BLaER1 (cell line): ENCODE data around the gene SNRPD2.
"Not testable (repeated sequence)": the region's sequence is repeated elsewhere in the genome, so short reads cannot be mapped to it uniquely, and the experiment has no call there.

Experiments used
- H3K27ac ChIP-seq: shearing (Covaris generic); formaldehyde crosslinking; 2 replicates; pipeline ENCODE4 v1.8.1; 2022
- H3K27me3 ChIP-seq: shearing (Covaris generic); formaldehyde crosslinking; 2 replicates; pipeline ENCODE4 v1.8.1; 2022
- H3K36me3 ChIP-seq: shearing (Covaris generic); formaldehyde crosslinking; 2 replicates; pipeline ENCODE4 v1.8.1; 2022
- H3K4me1 ChIP-seq: shearing (Covaris generic); formaldehyde crosslinking; 2 replicates; pipeline ENCODE4 v1.8.1; 2022
- H3K4me2 ChIP-seq: shearing (Covaris generic); formaldehyde crosslinking; 2 replicates; pipeline ENCODE4 v1.8.1; 2022
- H3K4me3 ChIP-seq: shearing (Covaris generic); formaldehyde crosslinking; 2 replicates; pipeline ENCODE4 v1.8.1; 2022
- H3K9ac ChIP-seq: shearing (Covaris generic); formaldehyde crosslinking; 2 replicates; pipeline ENCODE4 v1.8.1; 2022
- H3K9me3 ChIP-seq: shearing (Covaris generic); formaldehyde crosslinking; 2 replicates; pipeline ENCODE4 v1.8.1; 2022
- H4K20me1 ChIP-seq: shearing (Covaris generic); formaldehyde crosslinking; 2 replicates; pipeline ENCODE4 v1.8.1; 2022
- Cebpa-rat ChIP-seq: shearing (Covaris generic); IDR thresholded peaks from 2 replicates; pipeline ENCODE4 v1.8.1; 2022

The SNRPD2 gene

DNA sequence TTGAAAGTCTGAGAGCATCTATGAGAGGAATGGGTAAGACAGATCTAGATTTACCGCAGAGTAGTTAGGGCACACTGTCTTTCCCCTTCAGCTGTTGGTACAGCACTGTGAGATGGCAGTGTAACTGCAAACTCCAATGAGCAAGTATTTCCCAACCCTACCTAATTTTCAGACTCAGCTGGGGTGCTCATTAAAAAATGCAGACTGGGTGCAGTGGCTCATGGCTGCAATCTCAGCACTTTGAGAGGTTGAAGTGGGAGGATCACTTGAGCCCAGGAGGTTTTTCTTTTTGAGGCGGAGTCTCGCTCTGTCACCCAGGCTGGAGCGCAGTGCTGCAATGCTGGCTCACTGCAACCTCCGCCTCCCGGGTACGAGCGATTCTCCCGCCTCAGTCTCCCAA is 13.4 kb upstream of the SNRPD2 start:
- Histone ChIP-seq H3K4me3 (no peak overlapping the region), H3K9ac (no peak overlapping the region), H3K36me3 (peaks cover 57% of the 10 kb centered on the region), H4K20me1 (no peaks in the 10 kb centered on the region; the same call in 1 of the 2 replicates), H3K4me2 (no peak overlapping the region), H3K9me3 (no peaks in the 10 kb centered on the region), H3K27ac (no peak overlapping the region), H3K4me1 (peaks cover 23% of the 10 kb centered on the region), H3K27me3 (no peaks in the 10 kb centered on the region)
- TF ChIP-seq Cebpa-rat = no peak

DNA sequence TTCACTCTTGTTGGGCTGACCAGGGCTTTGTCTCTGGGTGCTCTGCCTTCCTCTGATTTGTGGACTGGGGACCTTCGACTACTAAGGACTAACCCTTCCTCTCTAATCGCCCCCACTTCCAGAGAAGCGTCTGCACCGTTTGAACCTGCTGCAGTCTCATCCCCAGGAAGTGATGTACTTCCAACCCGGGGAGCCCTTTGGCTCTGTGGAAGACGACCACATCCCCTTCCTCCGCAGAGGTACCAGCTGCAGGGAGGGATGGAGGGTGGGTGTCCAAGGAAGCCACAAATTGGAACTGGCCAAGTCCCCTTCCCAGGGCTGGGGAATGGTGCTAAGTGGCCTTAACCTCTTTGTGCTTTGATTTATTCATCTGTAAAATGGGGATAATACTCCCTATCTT is 9.9 kb upstream of the SNRPD2 start:
- no peaks in the 10 kb centered on the region for H3K27me3 ChIP-seq
- no peak overlapping the region for H3K4me2 ChIP-seq
- no peaks in the 10 kb centered on the region for H3K9me3 ChIP-seq
- no peak overlapping the region for H3K4me3 ChIP-seq
- no peaks in the 10 kb centered on the region for H4K20me1 ChIP-seq
- H3K9ac ChIP-seq = no peak overlapping the region
- H3K36me3 ChIP-seq = peaks cover 68% of the 10 kb centered on the region
- no peak overlapping the region for H3K27ac ChIP-seq
- no peak for TF ChIP-seq Cebpa-rat
- H3K4me1 ChIP-seq = peaks cover 23% of the 10 kb centered on the region

DNA sequence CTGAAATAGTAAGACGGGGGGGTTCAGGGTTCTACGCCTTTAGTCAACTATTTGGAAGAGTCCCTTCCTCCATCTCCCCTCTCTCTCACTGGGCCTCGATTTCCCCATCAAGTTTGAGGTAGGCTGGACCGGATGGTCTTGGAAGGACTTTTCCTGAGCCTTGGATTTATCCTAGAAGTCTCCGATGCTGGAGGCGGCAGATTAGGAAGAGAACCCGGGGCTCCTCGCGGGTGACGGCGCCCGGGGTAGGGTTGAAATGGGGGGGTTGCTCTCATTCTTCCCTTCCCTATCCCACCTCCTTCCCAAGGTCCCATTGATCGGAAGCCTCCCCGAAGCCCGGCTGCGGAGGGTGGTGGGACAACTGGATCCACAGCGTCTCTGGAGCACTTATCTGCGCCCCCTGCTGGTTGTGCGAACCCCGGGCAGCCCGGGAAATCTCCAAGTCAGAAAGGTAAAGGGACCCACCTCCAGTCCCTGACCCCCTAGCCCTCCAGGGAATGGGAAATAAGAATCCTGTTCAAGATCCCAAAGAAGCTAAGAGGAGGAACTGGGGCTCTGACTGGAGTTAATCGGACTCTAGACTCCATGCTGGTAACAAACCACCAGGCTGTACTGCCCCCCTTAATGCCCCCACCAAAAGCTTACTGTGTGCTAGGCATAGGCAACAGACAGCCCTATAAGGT is 1.5 kb upstream of the SNRPD2 start:
- H3K4me1 ChIP-seq = peaks cover 30% of the 10 kb centered on the region
- H3K36me3 ChIP-seq = peaks cover 48% of the 10 kb centered on the region
- no peaks in the 10 kb centered on the region for H3K27me3 ChIP-seq
- H3K27ac ChIP-seq = peak overlapping the region; percentile 84
- peak overlapping the region; percentile 84 for H3K4me2 ChIP-seq
- no peaks in the 10 kb centered on the region for H3K9me3 ChIP-seq
- no peak for TF ChIP-seq Cebpa-rat
- H3K4me3 ChIP-seq = peak overlapping the region; percentile 89
- H4K20me1 ChIP-seq = peaks cover 31% of the 10 kb centered on the region
- H3K9ac ChIP-seq = peak overlapping the region; percentile 82

DNA sequence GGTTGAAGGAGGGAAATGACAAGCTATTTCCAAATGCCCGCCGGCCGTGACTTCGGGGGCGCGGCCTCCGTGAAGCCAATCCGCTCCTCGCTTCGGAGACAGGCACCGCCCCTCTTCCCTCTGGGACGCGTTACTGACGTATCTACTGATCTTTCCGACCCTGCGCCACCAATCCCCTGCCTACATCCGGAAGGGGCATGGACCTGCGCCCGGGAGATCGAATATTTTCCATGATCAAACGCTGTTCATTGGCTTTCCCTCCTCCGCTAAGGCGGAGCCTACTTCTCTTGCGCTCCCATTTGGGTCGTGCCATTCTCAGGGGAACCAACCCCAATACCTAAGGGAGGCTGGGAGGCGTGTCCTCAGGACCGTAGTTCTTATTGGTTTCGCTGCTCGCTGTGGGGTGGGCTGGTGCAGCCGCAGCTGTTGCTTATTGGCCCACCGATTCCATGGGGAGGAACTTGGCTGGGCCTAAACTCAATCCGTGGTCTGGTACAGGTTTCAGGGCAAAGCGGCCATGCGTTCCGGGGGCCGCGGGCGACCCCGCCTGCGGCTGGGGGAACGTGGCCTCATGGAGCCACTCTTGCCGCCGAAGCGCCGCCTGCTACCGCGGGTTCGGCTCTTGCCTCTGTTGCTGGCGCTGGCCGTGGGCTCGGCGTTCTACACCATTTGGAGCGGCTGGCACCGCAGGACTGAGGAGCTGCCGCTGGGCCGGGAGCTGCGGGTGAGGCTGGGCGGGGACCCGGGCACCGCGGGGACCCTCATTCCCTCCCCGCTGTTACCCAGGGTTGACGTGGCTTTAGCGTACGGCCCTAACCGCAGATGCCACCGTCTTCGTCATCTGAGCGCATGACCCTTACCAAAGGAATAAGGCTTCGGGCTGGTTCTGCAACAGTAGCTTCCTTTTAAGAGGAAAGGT is 693 bp upstream of the SNRPD2 start, which contains the start of gene QPCTL:
Gene QPCTL (plus strand): TSS at position 480 of the 919 bp plus-strand sequence. CDS start 38 bp downstream, at position 518.
- Histone ChIP-seq H3K27me3 (no peaks in the 10 kb centered on the region), H3K27ac (peak within 1 kb of the TSS; percentile 87), H3K4me1 (peaks cover 22% of the 10 kb centered on the region), H3K9me3 (no peaks in the 10 kb centered on the region), H3K36me3 (peaks cover 50% of the 10 kb centered on the region), H3K4me2 (peak within 1 kb of the TSS; percentile 92), H3K9ac (peak within 1 kb of the TSS; percentile 94), H3K4me3 (peak within 1 kb of the TSS; percentile 89), H4K20me1 (peaks cover 39% of the 10 kb centered on the region)
- TF ChIP-seq Cebpa-rat = no peak

DNA sequence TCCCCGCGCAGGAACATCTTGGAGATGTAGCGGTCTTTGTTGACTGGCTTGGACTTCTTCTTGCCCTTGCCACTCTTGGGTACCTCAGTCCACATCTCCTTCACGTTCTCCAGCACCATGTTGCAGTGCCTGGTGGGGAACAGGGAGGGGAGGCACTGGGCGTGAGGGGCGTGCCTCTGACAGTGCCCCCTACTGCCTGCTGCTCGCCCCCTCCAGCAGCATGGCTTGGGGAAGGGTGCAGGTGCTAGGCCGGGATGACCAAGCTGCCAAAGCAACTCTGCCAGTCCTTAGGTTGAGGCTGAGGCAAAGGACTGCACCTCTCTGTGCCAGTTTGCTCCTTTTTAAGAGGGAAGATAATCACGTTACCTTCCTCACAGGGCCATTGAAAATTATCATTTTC is 4.2 kb downstream of the SNRPD2 start:
- no peak for TF ChIP-seq Cebpa-rat
- Histone ChIP-seq H3K9ac (no peak overlapping the region), H3K27me3 (no peaks in the 10 kb centered on the region), H3K4me3 (no peak overlapping the region), H3K27ac (no peak overlapping the region), H3K9me3 (no peaks in the 10 kb centered on the region), H3K4me2 (no peak overlapping the region), H3K36me3 (peaks cover 71% of the 10 kb centered on the region), H3K4me1 (peaks cover 11% of the 10 kb centered on the region), H4K20me1 (peaks cover 73% of the 10 kb centered on the region)

DNA sequence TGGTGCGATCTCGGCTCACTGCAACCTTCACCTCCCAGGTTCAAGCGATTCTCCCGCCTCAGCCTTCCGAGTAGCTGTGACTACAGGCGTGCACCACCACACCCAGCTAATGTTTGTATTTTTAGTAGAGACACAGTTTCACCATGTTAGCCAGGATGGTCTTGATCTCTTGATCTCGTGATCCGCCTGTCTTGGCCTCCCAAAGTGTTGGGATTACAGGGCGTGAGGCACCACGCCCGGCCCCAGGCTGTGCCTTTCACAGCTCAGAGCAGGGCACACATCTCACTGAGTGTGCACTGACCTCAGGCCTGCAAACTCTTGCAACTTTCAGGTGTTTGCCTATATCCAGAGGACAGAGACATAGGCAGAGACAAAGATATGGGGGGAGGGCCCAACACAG is 6.7 kb downstream of the SNRPD2 start:
- H3K27ac ChIP-seq, H3K4me2 ChIP-seq, H3K4me3 ChIP-seq, H3K9me3 ChIP-seq, H3K27me3 ChIP-seq, H3K9ac ChIP-seq: not testable (repeated sequence)
- H3K36me3 ChIP-seq = peaks cover 71% of the 10 kb centered on the region
- H4K20me1 ChIP-seq = peaks cover 58% of the 10 kb centered on the region
- H3K4me1 ChIP-seq = peaks cover 14% of the 10 kb centered on the region

DNA sequence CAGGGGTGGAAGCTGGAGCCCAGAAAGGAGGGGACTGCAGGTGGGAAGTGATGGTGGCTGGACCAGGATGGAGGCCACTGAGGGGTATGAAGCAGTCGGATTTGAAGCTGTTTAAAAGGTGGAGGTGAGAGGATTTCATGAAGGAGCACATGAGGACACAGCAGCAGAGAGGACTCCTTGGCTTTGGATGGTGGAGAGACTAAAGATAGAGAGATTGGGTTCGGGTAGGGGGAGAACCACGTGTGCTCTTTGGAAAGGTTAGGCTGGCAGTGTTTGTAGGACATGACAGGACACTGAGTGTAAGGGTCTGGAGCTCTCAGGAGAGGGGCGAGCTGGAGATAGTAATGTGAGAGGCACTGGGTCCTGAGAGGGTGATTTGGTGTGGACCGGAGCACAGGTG is 8.8 kb downstream of the SNRPD2 start:
- Histone ChIP-seq H3K36me3 (peaks cover 51% of the 10 kb centered on the region), H3K9ac (no peak overlapping the region), H4K20me1 (peaks cover 42% of the 10 kb centered on the region), H3K27ac (no peak overlapping the region), H3K4me3 (no peak overlapping the region), H3K9me3 (no peaks in the 10 kb centered on the region), H3K27me3 (peaks cover 18% of the 10 kb centered on the region), H3K4me2 (no peak overlapping the region), H3K4me1 (peaks cover 14% of the 10 kb centered on the region)
- TF ChIP-seq Cebpa-rat = no peak

DNA sequence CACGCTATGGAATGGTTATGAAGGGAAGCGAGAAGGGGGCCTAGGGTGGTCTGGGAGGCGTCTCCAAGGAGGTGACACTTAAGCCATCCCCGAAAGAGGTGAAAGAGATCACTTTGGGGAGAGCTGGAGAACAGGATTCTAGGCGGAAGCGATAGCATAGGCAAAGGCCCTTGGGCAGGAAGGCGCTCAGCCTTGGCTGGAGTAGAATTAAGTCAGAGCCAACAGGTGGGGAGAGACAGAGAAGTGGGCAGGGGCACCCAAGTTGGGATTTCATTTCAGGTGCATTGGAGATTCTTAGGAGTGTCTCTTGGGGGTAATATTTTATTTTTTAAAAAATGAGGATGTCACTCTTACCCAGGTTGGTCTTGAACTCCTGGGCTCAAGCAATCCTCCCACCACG is 9.6 kb downstream of the SNRPD2 start:
- Histone ChIP-seq H3K27ac (peak overlapping the region; percentile 59; the same call in 1 of the 2 replicates), H3K4me2 (peak overlapping the region; percentile 92), H3K4me3 (no peak overlapping the region; the same call in 1 of the 2 replicates), H3K9ac (no peak overlapping the region; the same call in 1 of the 2 replicates), H3K27me3 (peaks cover 26% of the 10 kb centered on the region), H4K20me1 (peaks cover 38% of the 10 kb centered on the region), H3K9me3 (no peaks in the 10 kb centered on the region), H3K4me1 (peaks cover 18% of the 10 kb centered on the region), H3K36me3 (peaks cover 43% of the 10 kb centered on the region)
- TF ChIP-seq Cebpa-rat = no peak

DNA sequence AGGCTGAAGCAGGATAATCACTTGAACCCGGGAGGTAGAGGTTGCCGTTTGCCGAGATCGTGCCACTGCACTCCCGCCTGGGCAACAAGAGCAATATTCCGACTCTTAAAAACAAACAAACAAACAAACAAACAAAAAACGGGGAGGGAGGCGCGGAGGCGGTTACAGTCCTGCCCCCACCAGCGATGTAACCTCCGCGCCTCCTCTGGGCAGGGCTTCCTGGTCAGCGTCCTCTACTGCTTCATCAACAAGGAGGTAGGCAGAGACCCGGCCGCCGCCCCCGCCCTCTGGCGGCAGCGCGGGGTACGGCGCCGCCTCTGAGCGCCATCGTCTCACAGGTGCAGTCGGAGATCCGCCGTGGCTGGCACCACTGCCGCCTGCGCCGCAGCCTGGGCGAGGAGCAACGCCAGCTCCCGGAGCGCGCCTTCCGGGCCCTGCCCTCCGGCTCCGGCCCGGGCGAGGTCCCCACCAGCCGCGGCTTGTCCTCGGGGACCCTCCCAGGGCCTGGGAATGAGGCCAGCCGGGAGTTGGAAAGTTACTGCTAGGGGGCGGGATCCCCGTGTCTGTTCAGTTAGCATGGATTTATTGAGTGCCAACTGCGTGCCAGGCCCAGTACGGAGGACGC is 10.2 kb downstream of the SNRPD2 start:
- Histone ChIP-seq H3K36me3 (peaks cover 37% of the 10 kb centered on the region), H3K27me3 (peaks cover 32% of the 10 kb centered on the region), H3K4me3 (peak overlapping the region; percentile 59), H3K4me1 (peaks cover 18% of the 10 kb centered on the region), H3K9me3 (no peaks in the 10 kb centered on the region), H3K9ac (peak overlapping the region; percentile 65), H4K20me1 (peaks cover 34% of the 10 kb centered on the region), H3K27ac (peak overlapping the region; percentile 59; the same call in 1 of the 2 replicates), H3K4me2 (peak overlapping the region; percentile 92)
- no peak for TF ChIP-seq Cebpa-rat
